ENCODE measurements around the gene NUDT1. TPM values are rescaled to one million over a fixed set of nuclear protein-coding genes. Genes with fewer than 3 reads are reported as not detected.

The NUDT1 gene
- total RNA-seq, 1 donor from 2014 or later = 74.9 TPM

- no peaks in the 10 kb centered on the region for H3K27me3 Mint-ChIP-seq (ENCODE audit: insufficient read depth)
- H3K9me3 Mint-ChIP-seq = no peaks in the 10 kb centered on the region
Measured at GRCh38 chr7:2275101-2275500, 33.1 kb downstream of the NUDT1 start.

GRCh38 chr7:2276107-2276506 lies 34.1 kb downstream of the NUDT1 start:
- H3K4me1 Mint-ChIP-seq (ENCODE audit: low read depth) = no peaks in the 10 kb centered on the region

More at GRCh38 chr7:2275101-2275500, 33.1 kb downstream of the NUDT1 start:
- H3K4me1 Mint-ChIP-seq (ENCODE audit: low read depth) = no peaks in the 10 kb centered on the region
- peaks cover 7% of the 10 kb centered on the region for H3K36me3 Mint-ChIP-seq (ENCODE audit: low read depth)
- intact Hi-C loops (cut with micrococcal nuclease) = no loop called here
- no peak for DNase-seq (ENCODE audit: low spot score)
- H3K4me3 Mint-ChIP-seq = no peak overlapping the region
- no peak overlapping the region for H3K27ac Mint-ChIP-seq

DNA sequence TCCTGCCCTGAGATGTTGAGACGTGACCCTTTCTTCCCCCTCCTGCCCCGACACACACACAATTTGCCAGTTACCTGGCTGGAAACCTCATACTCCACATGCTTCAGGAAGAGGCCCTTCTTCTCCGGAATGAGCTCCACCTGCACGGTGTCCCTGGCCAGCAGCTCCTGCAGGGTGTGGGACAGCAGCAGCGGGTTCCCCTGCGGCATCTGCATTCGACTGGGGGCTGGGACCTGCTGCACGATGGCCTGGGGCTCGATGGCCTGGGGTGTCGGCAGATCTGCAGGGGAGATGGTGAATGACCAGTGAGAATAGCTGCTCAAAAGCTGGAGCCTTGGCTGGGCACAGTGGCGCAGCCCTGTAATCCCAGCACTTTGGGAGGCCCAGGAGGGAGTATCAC lies 36.0 kb downstream of the NUDT1 start:
- H3K27ac Mint-ChIP-seq = no peak overlapping the region

More at GRCh38 chr7:2276107-2276506, 34.1 kb downstream of the NUDT1 start:
- Mint-ChIP-seq H3K27me3 (ENCODE audit: insufficient read depth) (no peaks in the 10 kb centered on the region), H3K36me3 (ENCODE audit: low read depth) (peaks cover 7% of the 10 kb centered on the region), H3K9me3 (no peaks in the 10 kb centered on the region), H3K27ac (no peak overlapping the region), H3K4me3 (no peak overlapping the region)
- DNase-seq (ENCODE audit: low spot score) = no peak
- intact Hi-C loops (cut with micrococcal nuclease) = no loop called here

DNA sequence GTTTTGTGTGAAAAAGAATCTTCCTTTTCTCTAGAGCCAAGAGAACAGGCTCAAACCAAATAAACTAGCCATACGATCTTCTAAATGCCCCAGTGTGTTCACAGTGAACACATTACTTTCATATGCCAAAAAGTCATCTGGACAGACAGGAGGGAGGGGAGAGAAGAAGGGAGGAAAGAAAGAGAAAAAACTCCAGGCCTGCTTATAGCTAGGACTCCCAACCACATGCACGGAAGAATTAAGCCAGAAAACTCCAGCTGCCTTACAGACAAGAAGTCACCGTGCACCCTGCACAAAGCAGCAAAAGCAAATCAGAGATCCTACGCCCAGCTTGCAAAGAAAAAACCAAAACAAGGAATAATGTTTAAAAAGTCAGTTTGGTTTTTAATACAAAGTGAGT lies 37.9 kb downstream of the NUDT1 start:
- no peaks in the 10 kb centered on the region for H3K4me1 Mint-ChIP-seq (ENCODE audit: low read depth)
- intact Hi-C loops (cut with micrococcal nuclease) = no loop called here
- no peak for DNase-seq (ENCODE audit: low spot score)
- no peaks in the 10 kb centered on the region for H3K36me3 Mint-ChIP-seq (ENCODE audit: low read depth)
- no peaks in the 10 kb centered on the region for H3K9me3 Mint-ChIP-seq
- no peaks in the 10 kb centered on the region for H3K27me3 Mint-ChIP-seq (ENCODE audit: insufficient read depth)
- H3K4me3 Mint-ChIP-seq = no peak overlapping the region
- no peak overlapping the region for H3K27ac Mint-ChIP-seq

More for the DNA sequence above, 36.0 kb downstream of the NUDT1 start:
- DNase-seq (ENCODE audit: low spot score) = no peak
- Mint-ChIP-seq H3K4me1 (ENCODE audit: low read depth) (no peaks in the 10 kb centered on the region), H3K9me3 (no peaks in the 10 kb centered on the region), H3K36me3 (ENCODE audit: low read depth) (peaks cover 3% of the 10 kb centered on the region), H3K4me3 (no peak overlapping the region), H3K27me3 (ENCODE audit: insufficient read depth) (no peaks in the 10 kb centered on the region)
- intact Hi-C loops (cut with micrococcal nuclease) = no loop called here

- Mint-ChIP-seq H3K4me1 (ENCODE audit: low read depth) (no peaks in the 10 kb centered on the region), H3K27ac (no peak overlapping the region), H3K27me3 (ENCODE audit: insufficient read depth) (no peaks in the 10 kb centered on the region), H3K36me3 (ENCODE audit: low read depth) (no peaks in the 10 kb centered on the region), H3K9me3 (no peaks in the 10 kb centered on the region), H3K4me3 (no peak overlapping the region)
- intact Hi-C loops (cut with micrococcal nuclease) = no loop called here
- no peak for DNase-seq (ENCODE audit: low spot score)
Measured at GRCh38 chr7:2280424-2280823, 38.4 kb downstream of the NUDT1 start.

- Mint-ChIP-seq H3K4me1 (ENCODE audit: low read depth) (no peaks in the 10 kb centered on the region), H3K36me3 (ENCODE audit: low read depth) (no peaks in the 10 kb centered on the region), H3K27me3 (ENCODE audit: insufficient read depth) (no peaks in the 10 kb centered on the region), H3K4me3 (no peak overlapping the region), H3K9me3 (no peaks in the 10 kb centered on the region), H3K27ac (no peak overlapping the region)
- intact Hi-C loops (cut with micrococcal nuclease) = no loop called here
- no peak for DNase-seq (ENCODE audit: low spot score)
Measured at GRCh38 chr7:2281541-2281940, 39.5 kb downstream of the NUDT1 start.

DNA sequence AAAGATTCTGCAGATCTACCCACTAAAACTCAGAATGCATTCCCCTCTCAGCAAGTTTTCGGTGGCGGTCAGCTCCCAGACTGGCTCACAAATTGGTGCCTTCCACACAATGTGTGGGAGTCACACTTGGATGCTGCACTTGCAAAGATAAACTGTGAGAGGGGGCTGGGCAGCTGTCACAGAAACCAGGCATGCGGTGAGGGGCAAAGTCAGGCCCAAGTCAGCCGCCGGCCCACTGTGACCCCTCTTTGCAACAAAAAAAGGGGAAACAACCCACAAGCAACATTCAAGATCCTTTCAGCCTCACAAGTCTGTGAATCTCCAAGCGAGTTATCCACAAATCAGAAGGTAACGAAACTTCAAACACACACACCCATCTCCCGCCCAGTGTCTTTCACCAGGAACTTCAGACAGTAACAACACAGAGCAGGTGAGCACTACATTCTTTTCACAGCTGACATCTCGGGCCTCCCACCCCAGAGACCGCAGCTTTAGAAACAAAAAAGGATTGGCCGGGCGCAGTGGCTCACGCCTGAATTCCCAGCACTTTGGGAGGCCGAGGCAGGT lies 40.2 kb downstream of the NUDT1 start:
- Mint-ChIP-seq H3K4me1 (ENCODE audit: low read depth) (no peaks in the 10 kb centered on the region), H3K27me3 (ENCODE audit: insufficient read depth) (no peaks in the 10 kb centered on the region), H3K9me3 (no peaks in the 10 kb centered on the region), H3K36me3 (ENCODE audit: low read depth) (no peaks in the 10 kb centered on the region), H3K27ac (no peak overlapping the region), H3K4me3 (no peak overlapping the region)
- intact Hi-C loops (cut with micrococcal nuclease) = no loop called here
- DNase-seq (ENCODE audit: low spot score) = no peak

DNA sequence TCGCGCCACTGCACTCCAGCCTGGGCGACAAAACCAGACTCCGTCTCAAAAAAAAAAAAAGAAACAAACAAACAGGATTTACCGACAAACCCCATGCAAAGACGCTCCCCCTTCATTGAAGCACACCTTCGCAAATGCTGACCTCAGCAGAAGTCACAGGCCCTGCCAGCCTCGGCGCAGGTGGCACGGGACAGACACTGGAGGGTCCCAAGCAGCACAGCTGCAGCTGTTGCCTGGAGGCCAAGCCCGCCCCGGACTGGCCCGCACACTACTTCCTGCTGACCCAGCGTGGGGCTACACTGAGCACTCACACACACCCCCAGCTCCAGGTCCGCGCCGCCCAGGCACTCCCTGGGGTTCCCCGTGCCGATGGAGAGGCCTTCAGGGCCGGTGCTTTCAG lies 41.0 kb downstream of the NUDT1 start:
- Mint-ChIP-seq H3K9me3 (no peaks in the 10 kb centered on the region), H3K27me3 (ENCODE audit: insufficient read depth) (no peaks in the 10 kb centered on the region), H3K27ac (no peak overlapping the region), H3K36me3 (ENCODE audit: low read depth) (no peaks in the 10 kb centered on the region), H3K4me1 (ENCODE audit: low read depth) (no peaks in the 10 kb centered on the region), H3K4me3 (no peak overlapping the region)
- DNase-seq (ENCODE audit: low spot score) = no peak
- intact Hi-C loops (cut with micrococcal nuclease) = no loop called here

- H3K4me1 Mint-ChIP-seq (ENCODE audit: low read depth) = no peaks in the 10 kb centered on the region
- no peaks in the 10 kb centered on the region for H3K27me3 Mint-ChIP-seq (ENCODE audit: insufficient read depth)
- intact Hi-C loops (cut with micrococcal nuclease) = no loop called here
- no peak overlapping the region for H3K27ac Mint-ChIP-seq
- H3K9me3 Mint-ChIP-seq = no peaks in the 10 kb centered on the region
- DNase-seq (ENCODE audit: low spot score) = no peak
- H3K36me3 Mint-ChIP-seq (ENCODE audit: low read depth) = no peaks in the 10 kb centered on the region
- H3K4me3 Mint-ChIP-seq = no peak overlapping the region
Measured at GRCh38 chr7:2287745-2288144, 45.7 kb downstream of the NUDT1 start.

DNA sequence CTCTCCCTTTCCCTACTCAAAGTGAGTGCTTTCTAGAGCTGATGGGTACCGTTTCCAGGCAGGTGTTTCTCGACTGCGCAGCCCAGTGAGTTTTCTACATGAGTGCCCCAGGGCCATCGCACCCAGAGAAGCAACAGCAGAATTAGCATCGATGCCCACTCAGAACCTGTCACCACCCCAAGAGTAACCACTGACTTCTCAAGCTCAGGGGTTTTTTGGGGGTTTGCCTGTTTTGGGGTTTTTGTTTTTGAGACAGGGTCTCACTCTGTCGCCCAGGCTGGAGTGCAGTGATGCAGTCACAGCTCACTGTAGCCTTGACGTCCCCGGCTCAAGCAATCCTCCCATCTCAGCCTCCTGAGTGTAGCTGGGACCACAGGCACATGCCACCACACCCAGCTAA lies 46.5 kb downstream of the NUDT1 start:
- DNase-seq (ENCODE audit: low spot score) = no peak
- H3K4me3 Mint-ChIP-seq = no peak overlapping the region

GRCh38 chr7:2289111-2289586 lies 47.1 kb downstream of the NUDT1 start:
- no peak overlapping the region for H3K4me3 Mint-ChIP-seq
- H3K9me3 Mint-ChIP-seq = no peaks in the 10 kb centered on the region
- no peaks in the 10 kb centered on the region for H3K4me1 Mint-ChIP-seq (ENCODE audit: low read depth)
- H3K27ac Mint-ChIP-seq = no peak overlapping the region
- intact Hi-C loops (cut with micrococcal nuclease) = no loop called here
- DNase-seq (ENCODE audit: low spot score) = no peak
- no peaks in the 10 kb centered on the region for H3K27me3 Mint-ChIP-seq (ENCODE audit: insufficient read depth)
- H3K36me3 Mint-ChIP-seq (ENCODE audit: low read depth) = no peaks in the 10 kb centered on the region

More for the DNA sequence above, 46.5 kb downstream of the NUDT1 start:
- no peak overlapping the region for H3K27ac Mint-ChIP-seq
- no peaks in the 10 kb centered on the region for H3K36me3 Mint-ChIP-seq (ENCODE audit: low read depth)
- H3K9me3 Mint-ChIP-seq = no peaks in the 10 kb centered on the region
- no peaks in the 10 kb centered on the region for H3K4me1 Mint-ChIP-seq (ENCODE audit: low read depth)
- intact Hi-C loops (cut with micrococcal nuclease) = no loop called here
- no peaks in the 10 kb centered on the region for H3K27me3 Mint-ChIP-seq (ENCODE audit: insufficient read depth)

- no peak overlapping the region for H3K4me3 Mint-ChIP-seq
- H3K27ac Mint-ChIP-seq = no peak overlapping the region
- no peaks in the 10 kb centered on the region for H3K27me3 Mint-ChIP-seq (ENCODE audit: insufficient read depth)
- no peak for DNase-seq (ENCODE audit: low spot score)
- H3K36me3 Mint-ChIP-seq (ENCODE audit: low read depth) = no peaks in the 10 kb centered on the region
- no peaks in the 10 kb centered on the region for H3K9me3 Mint-ChIP-seq
- H3K4me1 Mint-ChIP-seq (ENCODE audit: low read depth) = no peaks in the 10 kb centered on the region
- intact Hi-C loops (cut with micrococcal nuclease) = no loop called here
Measured at GRCh38 chr7:2289621-2290020, 47.6 kb downstream of the NUDT1 start.

DNA sequence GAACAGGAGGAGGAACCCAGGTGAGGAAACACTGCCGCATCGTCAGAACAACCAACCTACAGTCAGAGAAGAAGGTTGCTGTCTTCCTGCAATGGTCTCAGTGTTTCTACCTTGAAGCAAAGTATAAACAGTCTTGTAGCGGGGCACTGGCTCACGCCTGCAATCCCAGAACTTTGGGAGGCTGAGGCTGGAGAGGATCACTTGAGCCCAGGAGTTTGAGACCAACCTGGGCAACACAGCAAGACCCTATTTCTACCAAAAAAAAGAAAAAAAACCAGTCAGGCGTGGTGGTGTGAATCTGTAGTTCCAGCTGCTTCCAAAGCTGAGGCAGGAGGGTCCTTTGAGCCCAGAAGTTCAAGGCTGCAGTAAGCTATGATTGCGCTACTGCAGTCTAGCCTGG lies 48.9 kb downstream of the NUDT1 start:
- no peak for DNase-seq (ENCODE audit: low spot score)
- Mint-ChIP-seq H3K27ac (no peak overlapping the region), H3K27me3 (ENCODE audit: insufficient read depth) (no peaks in the 10 kb centered on the region), H3K4me1 (ENCODE audit: low read depth) (no peaks in the 10 kb centered on the region), H3K4me3 (no peak overlapping the region), H3K9me3 (no peaks in the 10 kb centered on the region), H3K36me3 (ENCODE audit: low read depth) (no peaks in the 10 kb centered on the region)
- intact Hi-C loops (cut with micrococcal nuclease) = no loop called here

Data from activated T-helper 1 cell treated with anti-CD3 and anti-CD28 coated beads, Interleukin-12 subunit alpha, Interleukin-12 subunit beta, Interleukin-2, Interleukin-4 antibody, amounts not matched to agents 30 ng/mL and 10 ng/mL and 1 ng/mL, durations not matched to agents 14 hours and 24 hours and 36 hours (primary cell).